Measurements from ENCODE around the gene PATL2. TPM values are rescaled to one million over a fixed set of nuclear protein-coding genes. Genes with fewer than 3 reads are reported as not detected.

The PATL2 gene
- total RNA-seq, 1 donor from 2014 or later = not detected

DNA sequence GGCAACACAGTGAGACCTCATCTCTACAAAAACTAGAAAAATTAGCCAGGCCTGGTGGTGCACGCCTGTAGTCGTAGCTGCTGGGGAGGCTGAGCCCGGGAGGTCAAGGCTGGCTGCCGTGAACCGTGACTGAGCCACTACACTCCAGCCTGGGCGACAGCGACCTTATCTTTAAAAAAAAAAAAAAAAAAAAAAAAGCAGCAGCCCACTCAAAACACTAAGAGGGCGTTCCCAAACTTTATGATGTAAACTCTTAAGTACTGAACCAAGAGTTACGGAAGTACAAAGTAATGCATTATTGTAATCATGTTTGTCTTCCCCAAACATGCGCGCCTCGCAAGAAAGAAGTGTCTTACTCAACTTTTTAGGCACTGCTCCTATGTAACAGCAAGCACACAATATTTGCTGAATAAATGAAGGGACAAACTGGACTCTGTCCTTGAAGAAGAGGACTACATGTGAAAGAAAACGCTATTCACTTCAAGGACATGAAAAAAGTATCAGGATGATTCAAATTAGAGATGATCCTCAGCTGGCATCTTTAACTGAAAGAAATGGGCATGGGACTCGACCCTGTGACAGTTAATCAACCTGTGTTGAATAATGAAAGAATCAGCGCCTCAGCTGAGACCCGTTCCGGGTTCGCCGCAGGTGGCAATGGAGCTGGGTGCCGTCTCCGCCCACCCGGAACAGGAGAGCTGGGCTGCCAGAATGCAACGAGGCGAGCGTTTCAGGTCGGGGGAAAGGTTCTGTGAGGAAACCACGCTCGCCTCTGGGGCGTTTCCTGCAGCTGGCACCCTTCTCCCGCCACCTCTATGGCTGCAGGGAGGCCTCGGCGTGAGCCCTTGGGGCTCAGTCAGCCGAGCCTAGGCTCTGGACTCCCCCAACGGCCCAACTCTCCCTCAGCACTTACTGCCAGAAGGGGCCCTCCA, 48.4 kb downstream of the PATL2 start:
- DNase-seq (ENCODE audit: extremely low spot score in 2 of 2) = no peak

DNA sequence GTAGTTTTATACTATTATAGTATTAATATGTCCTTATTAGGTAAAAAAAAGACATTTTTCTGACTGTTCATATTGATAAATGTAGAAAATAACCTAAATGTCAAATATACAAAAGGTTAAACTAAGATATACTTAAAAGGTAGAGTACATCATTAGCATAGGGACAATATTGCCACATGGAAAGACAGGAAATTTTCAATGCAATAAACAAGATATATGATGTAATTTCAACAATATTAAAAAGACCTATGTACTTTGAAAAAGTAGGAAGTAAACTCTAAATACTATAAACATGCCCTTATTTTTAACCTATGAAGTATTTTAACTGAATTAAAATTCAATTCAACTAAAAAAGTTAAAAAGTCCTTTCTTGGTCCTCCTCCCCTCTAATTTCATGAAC, 49.5 kb downstream of the PATL2 start:
- H3K9me3 ChIP-seq = no peaks in the 10 kb centered on the region
- H3K27me3 ChIP-seq = no peaks in the 10 kb centered on the region
- peaks cover 25% of the 10 kb centered on the region for H3K4me1 ChIP-seq
- no peak overlapping the region for H3K27ac ChIP-seq
- intact Hi-C loops (cut with DNase I) = loop anchor here (5.0 kb wide), 1 partner anchor 66 kb away; no protein-coding TSS in a partner anchor
- no peak for TF ChIP-seq POLR2AphosphoS5 (IDR thresholded peaks at IDR 0.05; ENCODE audit: insufficient read depth in 1 of 2, low read depth in 1 of 2)
- TF ChIP-seq, protein P1, sequence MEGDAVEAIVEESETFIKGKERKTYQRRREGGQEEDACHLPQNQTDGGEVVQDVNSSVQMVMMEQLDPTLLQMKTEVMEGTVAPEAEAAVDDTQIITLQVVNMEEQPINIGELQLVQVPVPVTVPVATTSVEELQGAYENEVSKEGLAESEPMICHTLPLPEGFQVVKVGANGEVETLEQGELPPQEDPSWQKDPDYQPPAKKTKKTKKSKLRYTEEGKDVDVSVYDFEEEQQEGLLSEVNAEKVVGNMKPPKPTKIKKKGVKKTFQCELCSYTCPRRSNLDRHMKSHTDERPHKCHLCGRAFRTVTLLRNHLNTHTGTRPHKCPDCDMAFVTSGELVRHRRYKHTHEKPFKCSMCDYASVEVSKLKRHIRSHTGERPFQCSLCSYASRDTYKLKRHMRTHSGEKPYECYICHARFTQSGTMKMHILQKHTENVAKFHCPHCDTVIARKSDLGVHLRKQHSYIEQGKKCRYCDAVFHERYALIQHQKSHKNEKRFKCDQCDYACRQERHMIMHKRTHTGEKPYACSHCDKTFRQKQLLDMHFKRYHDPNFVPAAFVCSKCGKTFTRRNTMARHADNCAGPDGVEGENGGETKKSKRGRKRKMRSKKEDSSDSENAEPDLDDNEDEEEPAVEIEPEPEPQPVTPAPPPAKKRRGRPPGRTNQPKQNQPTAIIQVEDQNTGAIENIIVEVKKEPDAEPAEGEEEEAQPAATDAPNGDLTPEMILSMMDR (IDR thresholded peaks at IDR 0.05) = no peak
- TF ChIP-seq POLR2A (IDR thresholded peaks at IDR 0.05) = no peak
- H3K36me3 ChIP-seq = peaks cover 0 to 24% of the 10 kb centered on the region in 2 donors
- H3K4me3 ChIP-seq = no peak overlapping the region
- no peak for DNase-seq (ENCODE audit: extremely low spot score in 2 of 2)

More for the DNA sequence above, 48.4 kb downstream of the PATL2 start:
- TF ChIP-seq POLR2AphosphoS5 (IDR thresholded peaks at IDR 0.05; ENCODE audit: insufficient read depth in 1 of 2, low read depth in 1 of 2) (no peak), POLR2A (IDR thresholded peaks at IDR 0.05) (no peak)
- TF ChIP-seq, protein P1 (IDR thresholded peaks at IDR 0.05) = no peak
- H3K4me3 ChIP-seq = peak overlapping the region; percentile 95 to 100
- H3K27ac ChIP-seq = peak overlapping the region; percentile 96
- intact Hi-C loops (cut with DNase I) = loop anchor here (5.0 kb wide), 1 partner anchor 65 kb away; no protein-coding TSS in a partner anchor
- H3K9me3 ChIP-seq = no peaks in the 10 kb centered on the region
- peaks cover 25% of the 10 kb centered on the region for H3K4me1 ChIP-seq
- peaks cover 0 to 12% of the 10 kb centered on the region in 2 donors for H3K36me3 ChIP-seq
- H3K27me3 ChIP-seq = no peaks in the 10 kb centered on the region

DNA sequence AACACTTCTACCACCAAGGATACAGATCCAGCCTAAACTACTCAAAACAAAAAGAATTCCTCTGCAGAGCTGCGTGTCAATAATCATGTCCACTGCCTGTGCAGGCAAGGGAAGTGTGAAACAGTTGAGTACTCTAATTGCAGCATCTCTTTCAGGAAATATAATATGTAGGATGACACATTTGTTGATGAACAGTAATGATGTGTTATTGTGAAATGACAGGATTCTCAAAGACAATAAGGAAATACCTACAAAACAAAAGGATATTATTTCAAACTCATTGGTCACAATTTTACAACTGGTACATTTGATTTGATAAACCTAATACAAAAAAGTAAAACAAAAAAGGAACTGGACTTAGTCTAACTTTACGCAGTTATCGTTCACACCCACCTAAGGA, 52.1 kb downstream of the PATL2 start:
- H3K27ac ChIP-seq = no peak overlapping the region
- no peaks in the 10 kb centered on the region for H3K9me3 ChIP-seq
- no peak overlapping the region for H3K4me3 ChIP-seq
- H3K4me1 ChIP-seq = peaks cover 24% of the 10 kb centered on the region
- no peak for DNase-seq (ENCODE audit: extremely low spot score in 2 of 2)
- H3K27me3 ChIP-seq = no peaks in the 10 kb centered on the region
- intact Hi-C loops (cut with DNase I) = no loop called here
- H3K36me3 ChIP-seq = peaks cover 0 to 47% of the 10 kb centered on the region in 2 donors
- TF ChIP-seq POLR2AphosphoS5 (IDR thresholded peaks at IDR 0.05; ENCODE audit: insufficient read depth in 1 of 2, low read depth in 1 of 2) (no peak), POLR2A (IDR thresholded peaks at IDR 0.05) (no peak)
- TF ChIP-seq, protein P1 (IDR thresholded peaks at IDR 0.05) = no peak

DNA sequence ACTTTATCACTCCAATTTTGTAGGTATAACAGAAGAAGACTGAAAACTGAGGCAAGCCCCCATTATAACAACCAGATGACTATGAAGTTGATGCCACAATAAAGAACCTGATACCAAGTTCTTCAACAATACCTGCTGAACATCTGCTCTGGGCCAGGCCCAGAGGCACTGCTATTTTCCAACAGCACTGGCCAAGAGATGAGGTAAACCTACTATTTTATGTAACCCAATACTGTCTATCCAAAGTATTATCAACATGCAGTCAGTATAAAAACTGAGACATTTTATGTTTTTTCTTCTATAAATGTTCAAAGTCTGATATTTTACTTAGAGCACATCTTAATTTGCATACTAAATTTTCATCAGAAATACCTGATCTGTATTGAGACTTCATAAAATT, 53.7 kb downstream of the PATL2 start:
- Histone ChIP-seq H3K4me3 (no peak overlapping the region), H3K36me3 (peaks cover 0 to 53% of the 10 kb centered on the region in 2 donors), H3K27ac (no peak overlapping the region), H3K9me3 (no peaks in the 10 kb centered on the region), H3K4me1 (peaks cover 15% of the 10 kb centered on the region), H3K27me3 (no peaks in the 10 kb centered on the region)
- DNase-seq (ENCODE audit: extremely low spot score in 2 of 2) = no peak
- intact Hi-C loops (cut with DNase I) = no loop called here
- TF ChIP-seq, protein P1 (IDR thresholded peaks at IDR 0.05) = no peak
- no peak for TF ChIP-seq POLR2A (IDR thresholded peaks at IDR 0.05)
- TF ChIP-seq POLR2AphosphoS5 (IDR thresholded peaks at IDR 0.05; ENCODE audit: insufficient read depth in 1 of 2, low read depth in 1 of 2) = no peak

DNA sequence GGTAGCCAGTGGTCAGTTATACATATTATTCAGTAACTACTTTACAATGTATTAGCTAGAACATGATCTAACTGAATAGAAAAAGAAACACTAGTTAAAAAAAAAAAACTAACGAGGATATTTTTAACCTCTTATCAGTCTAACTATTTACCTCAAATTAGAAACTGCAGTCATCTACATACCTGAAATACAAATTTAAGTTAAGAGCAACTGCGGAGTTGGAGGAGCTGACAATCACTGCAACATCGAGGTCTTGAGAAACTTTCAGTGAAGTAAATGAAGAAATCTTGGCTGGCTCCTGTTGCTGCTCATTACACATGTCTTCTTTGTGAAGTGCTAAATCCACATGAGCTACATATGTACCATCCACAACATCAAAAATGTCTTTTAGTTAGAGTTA, 54.2 kb downstream of the PATL2 start:
- H3K9me3 ChIP-seq = no peaks in the 10 kb centered on the region
- H3K27ac ChIP-seq = no peak overlapping the region
- DNase-seq (ENCODE audit: extremely low spot score in 2 of 2) = no peak
- H3K4me1 ChIP-seq = peaks cover 10% of the 10 kb centered on the region
- H3K27me3 ChIP-seq = no peaks in the 10 kb centered on the region
- peaks cover 0 to 54% of the 10 kb centered on the region in 2 donors for H3K36me3 ChIP-seq
- TF ChIP-seq POLR2AphosphoS5 (IDR thresholded peaks at IDR 0.05; ENCODE audit: insufficient read depth in 1 of 2, low read depth in 1 of 2) = no peak
- TF ChIP-seq POLR2A (IDR thresholded peaks at IDR 0.05) = no peak
- TF ChIP-seq, protein P1 (IDR thresholded peaks at IDR 0.05) = no peak
- H3K4me3 ChIP-seq = no peak overlapping the region
- intact Hi-C loops (cut with DNase I) = no loop called here

Data from vagina (tissue), 2 donors.